GM12878 (cell line): Measurements from ENCODE around the gene YBX3. TPM values are rescaled to one million over a fixed set of nuclear protein-coding genes. Genes with fewer than 3 reads are reported as not detected.

ENCODE experiments used
- ATAC-seq: fragments of 200-7000 bp; cut with Tn5 transposase; 3 replicates; pipeline ENCODE4 v1.9.1; 2020; ENCODE audit warnings: mild to moderate bottlenecking, moderate library complexity
- BruUV-seq: library from RNA; stranded (reverse); fragments of 400-500 nt; replicated peaks from 2 replicates; lab custom pipeline; 2021; lab: Mats Ljungman, UMichigan
- CTCF ChIA-PET: fragments of 300-600 bp; sonication (Branson Sonifier 250); formaldehyde crosslinking; extraction: SDS; loops from one replicate; lab custom pipeline; 2021; ENCODE audit warnings: inconsistent platforms; lab: Yijun Ruan, JAX
- POLR2A ChIA-PET: fragments of 350-600 bp; formaldehyde crosslinking; extraction: SDS; loops from one replicate; lab custom pipeline; 2021; ENCODE audit warnings: inconsistent platforms; lab: Charles Lee
- RAD21 ChIA-PET: fragments of 300-600 bp; sonication (Branson Sonifier 250); formaldehyde crosslinking; loops from one replicate; lab custom pipeline; 2023; ENCODE audit warnings: antibody characterized with exemption; ENCODE audit not compliant: unreplicated experiment; lab: Charles Lee
- SMC1A ChIA-PET: fragments of 300-600 bp; sonication (Branson Sonifier 250); formaldehyde crosslinking; loops from one replicate; lab custom pipeline; 2023; ENCODE audit not compliant: unreplicated experiment, uncharacterized antibody; lab: Charles Lee
- DNase-seq: peaks from one replicate; pipeline ENCODE4 v3.0.0-alpha.2; 2011; ENCODE audit warnings: low read depth, low spot score
- FAIRE-seq: peaks from 3 replicates; lab custom pipeline; 2011; peaks lifted over from hg19 to GRCh38; lab: Jason Lieb, UNC
- H2AFZ ChIP-seq: 2 replicates; pipeline ENCODE4 v1.6.0; 2011; ENCODE audit warnings: low read depth, low read length, control low read depth; ENCODE audit not compliant: control insufficient read depth
- H3K27ac ChIP-seq: 2 replicates; pipeline ENCODE4 v1.5.1; 2011; ENCODE audit warnings: control low read depth; ENCODE audit not compliant: control insufficient read depth, insufficient read depth
- H3K27me3 ChIP-seq, 2 experiments: replicated peaks in 1 of 2; 2 replicates each; pipeline versions ENCODE4 v1.6.0 to v1.6.1; 2011; ENCODE audit warnings: low read length in 1 of 2; ENCODE audit not compliant: control insufficient read depth in 2 of 2, insufficient read depth in 2 of 2
- H3K36me3 ChIP-seq, 2 experiments: 2 replicates each; pipeline ENCODE4 v1.5.1; 2011; ENCODE audit warnings: low read length in 1 of 2; ENCODE audit not compliant: control insufficient read depth in 2 of 2, insufficient read depth in 2 of 2
- H3K4me1 ChIP-seq: 2 replicates; pipeline ENCODE4 v1.6.1; 2011; ENCODE audit warnings: mild to moderate bottlenecking, low read length, moderate library complexity, mixed read lengths; ENCODE audit not compliant: control insufficient read depth, insufficient read depth
- H3K4me2 ChIP-seq: 2 replicates; pipeline ENCODE4 v1.6.0; 2011; ENCODE audit warnings: control low read depth; ENCODE audit not compliant: control insufficient read depth, insufficient read depth
- H3K4me3 ChIP-seq: fragments of 200-600 bp; sonication (generic); 2 replicates; pipeline ENCODE4 v1.5.1; 2016
- H3K79me2 ChIP-seq: 2 replicates; pipeline ENCODE4 v1.6.0; 2011; ENCODE audit warnings: low read length; ENCODE audit not compliant: control insufficient read depth, insufficient read depth
- H3K9ac ChIP-seq: 2 replicates; pipeline ENCODE4 v1.8.0; 2011; ENCODE audit warnings: low read length, control low read depth, mixed read lengths; ENCODE audit not compliant: control insufficient read depth, insufficient read depth
- H3K9me3 ChIP-seq: replicated peaks from 3 replicates; pipeline ENCODE4 v1.5.1; 2011; ENCODE audit warnings: mild to moderate bottlenecking, low read length; ENCODE audit not compliant: control insufficient read depth, insufficient read depth
- H4K20me1 ChIP-seq: 2 replicates; pipeline ENCODE4 v1.6.0; 2011; ENCODE audit not compliant: control insufficient read depth, insufficient read depth
- FOS ChIP-seq: IDR thresholded peaks from 3 replicates; pipeline ENCODE4 v1.6.1; 2011; ENCODE audit warnings: borderline replicate concordance; ENCODE audit not compliant: insufficient read length; ENCODE audit errors: extremely low read depth
- HDAC6 ChIP-seq: fragments of 200-600 bp; sonication (generic); IDR thresholded peaks from one replicate; pipeline ENCODE4 v1.8.0; 2017; ENCODE audit warnings: antibody characterized with exemption; ENCODE audit not compliant: unreplicated experiment
- MYB ChIP-seq: fragments of 150-350 bp; IDR thresholded peaks from 2 replicates; pipeline ENCODE4 v1.6.1; 2014; ENCODE audit warnings: mild to moderate bottlenecking, low read depth, low read length, borderline replicate concordance
- RAD21 ChIP-seq: IDR thresholded peaks from 2 replicates; pipeline ENCODE4 v1.6.1; 2011; ENCODE audit warnings: mild to moderate bottlenecking, low read depth, low read length, moderate library complexity; ENCODE audit not compliant: insufficient read depth
- RAD51 ChIP-seq: fragments of 450-650 bp; IDR thresholded peaks from 2 replicates; pipeline ENCODE4 v1.6.1; 2016; ENCODE audit warnings: moderate library complexity, mild to moderate bottlenecking, inconsistent platforms
- YY1 ChIP-seq: IDR thresholded peaks from 2 replicates; pipeline ENCODE4 v1.6.1; 2011; ENCODE audit warnings: low read depth, mild to moderate bottlenecking, low read length
- WGBS: methylation state at CpG from one replicate; pipeline ENCODE4 v1.1.6; 2016; ENCODE audit warnings: low lambda C conversion rate; ENCODE audit not compliant: insufficient replicate concordance, insufficient coverage; ENCODE audit errors: missing lambda C conversion rate; 5-methylcytosine and 5-hydroxymethylcytosine counted together
- in situ Hi-C: fragments of 300-500 bp; cut with MboI; formaldehyde crosslinking; loops from 9 replicates; pipeline ENCODE4 v1.14.3; 2018; ENCODE audit warnings: mixed read lengths
- intact Hi-C: fragments of 100-400 bp; cut with micrococcal nuclease; formaldehyde crosslinking; loops from one replicate; pipeline ENCODE4 v1.14.2; 2022; ENCODE audit not compliant: unreplicated experiment
- polyA plus RNA-seq, 11 experiments: library from polyadenylated mRNA; depleted of rRNA in 4 of 11; unstranded in 6 of 11; stranded (reverse) in 5 of 11; fragments of >200 nt; fragmentation: Nextera tagmentation in 4 of 11; fragmentation: Illumina TruSeq in 1 of 11; extraction: Ambion mirVana in 4 of 11; extraction: Trizol in 1 of 11; gene quantifications; 1 replicate in 1 of 11; 2 replicates in 10 of 11; pipeline versions ENCODE4 v1.2.1 to v1.2.3, GENCODE V29; 2011 to 2016; ENCODE audit warnings: inconsistent platforms in 2 of 11, missing spikeins in 2 of 11, low read depth in 1 of 11
- total RNA-seq, 4 experiments: library from RNA; depleted of rRNA in 3 of 4; stranded (reverse); fragments of >200 nt in 3 of 4; fragmentation: Illumina TruSeq in 1 of 4; extraction: Trizol in 1 of 4; gene quantifications; 2 replicates each; pipeline versions ENCODE4 v1.2.1 to v1.2.3, GENCODE V29; 2013 to 2021
- TF ChIP-seq, protein P1 (sequence below): fragments of 450-650 bp; formaldehyde crosslinking; IDR thresholded peaks from 2 replicates; pipeline ENCODE4 v1.4.0; 2020; ENCODE audit warnings: mild to moderate bottlenecking, moderate library complexity

YBX3 gene
- total and polyA plus RNA-seq, 10 of the 15 experiments (the other 5 are each of a cell fraction or from before 2014, with no cell fraction given), result 25.9 to 221 (median 111) TPM

DNA sequence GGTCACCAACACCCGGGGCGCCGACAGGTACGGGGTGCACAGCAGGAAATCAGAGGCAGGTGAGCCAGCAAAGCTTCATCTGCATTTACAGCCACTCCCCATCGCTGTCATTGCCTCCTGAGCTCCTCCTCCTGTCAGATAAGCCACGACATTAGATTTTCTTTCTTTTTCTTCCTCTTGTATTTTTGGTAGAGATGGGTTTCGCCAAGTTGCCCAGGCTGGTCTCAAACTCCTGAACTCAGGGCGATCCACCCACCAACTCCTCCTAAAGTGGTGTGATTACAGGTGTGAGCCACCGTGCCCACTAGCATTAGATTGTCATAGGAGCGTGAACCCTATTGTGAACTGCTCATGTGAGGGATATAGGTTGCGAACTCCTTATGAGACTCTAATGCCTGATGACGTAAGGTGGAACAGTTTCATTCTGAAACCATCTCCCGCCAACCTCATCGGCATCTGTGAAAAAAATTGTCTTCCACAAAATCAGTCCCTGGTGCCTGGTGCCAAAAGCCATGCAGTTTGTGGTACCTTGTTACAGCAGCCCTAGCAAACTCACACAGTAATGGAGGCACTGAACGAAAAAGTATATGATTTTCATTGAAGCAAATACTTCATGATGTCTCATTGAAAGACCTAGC, 50.8 kb downstream of the YBX3 start:
- 43% methylated on average over 15 of the region's 15 CpGs for WGBS
- no peak overlapping the region for H2AFZ ChIP-seq
- ATAC-seq, result no peak
- no peaks in the 10 kb centered on the region for H3K36me3 ChIP-seq
- peaks cover 1 to 2% of the 10 kb centered on the region in 2 experiments; a peak in 2 of 4 replicates for H3K27me3 ChIP-seq
- BruUV-seq, result no TSS peak
- TF ChIP-seq YY1 (no peak), FOS (no peak), RAD21 (peak; percentile 6; the same call in 1 of the 2 replicates), HDAC6 (no peak), MYB (no peak), RAD51 (no peak)
- TF ChIP-seq, protein P1, sequence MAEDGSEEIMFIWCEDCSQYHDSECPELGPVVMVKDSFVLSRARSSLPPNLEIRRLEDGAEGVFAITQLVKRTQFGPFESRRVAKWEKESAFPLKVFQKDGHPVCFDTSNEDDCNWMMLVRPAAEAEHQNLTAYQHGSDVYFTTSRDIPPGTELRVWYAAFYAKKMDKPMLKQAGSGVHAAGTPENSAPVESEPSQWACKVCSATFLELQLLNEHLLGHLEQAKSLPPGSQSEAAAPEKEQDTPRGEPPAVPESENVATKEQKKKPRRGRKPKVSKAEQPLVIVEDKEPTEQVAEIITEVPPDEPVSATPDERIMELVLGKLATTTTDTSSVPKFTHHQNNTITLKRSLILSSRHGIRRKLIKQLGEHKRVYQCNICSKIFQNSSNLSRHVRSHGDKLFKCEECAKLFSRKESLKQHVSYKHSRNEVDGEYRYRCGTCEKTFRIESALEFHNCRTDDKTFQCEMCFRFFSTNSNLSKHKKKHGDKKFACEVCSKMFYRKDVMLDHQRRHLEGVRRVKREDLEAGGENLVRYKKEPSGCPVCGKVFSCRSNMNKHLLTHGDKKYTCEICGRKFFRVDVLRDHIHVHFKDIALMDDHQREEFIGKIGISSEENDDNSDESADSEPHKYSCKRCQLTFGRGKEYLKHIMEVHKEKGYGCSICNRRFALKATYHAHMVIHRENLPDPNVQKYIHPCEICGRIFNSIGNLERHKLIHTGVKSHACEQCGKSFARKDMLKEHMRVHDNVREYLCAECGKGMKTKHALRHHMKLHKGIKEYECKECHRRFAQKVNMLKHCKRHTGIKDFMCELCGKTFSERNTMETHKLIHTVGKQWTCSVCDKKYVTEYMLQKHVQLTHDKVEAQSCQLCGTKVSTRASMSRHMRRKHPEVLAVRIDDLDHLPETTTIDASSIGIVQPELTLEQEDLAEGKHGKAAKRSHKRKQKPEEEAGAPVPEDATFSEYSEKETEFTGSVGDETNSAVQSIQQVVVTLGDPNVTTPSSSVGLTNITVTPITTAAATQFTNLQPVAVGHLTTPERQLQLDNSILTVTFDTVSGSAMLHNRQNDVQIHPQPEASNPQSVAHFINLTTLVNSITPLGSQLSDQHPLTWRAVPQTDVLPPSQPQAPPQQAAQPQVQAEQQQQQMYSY (CRISPR knock-in tag), result no peak
- H3K79me2 ChIP-seq, result no peaks in the 10 kb centered on the region
- no peaks in the 10 kb centered on the region for H3K9me3 ChIP-seq
- FAIRE-seq, result no peak
- H3K9ac ChIP-seq, result no peak overlapping the region
- no peak overlapping the region for H3K4me2 ChIP-seq
- peaks cover 14% of the 10 kb centered on the region; the same call in 1 of the 2 replicates for H3K4me1 ChIP-seq
- POLR2A ChIA-PET, result no interaction called here
- H3K4me3 ChIP-seq, result no peak overlapping the region
- H3K27ac ChIP-seq, result no peak overlapping the region
- in situ Hi-C loops (no loop called here), intact Hi-C loops (loop anchor here (5.0 to 10.0 kb wide), 3 partner anchors 278 to 520 kb away; partner anchors contain the start of gene KLRK1)
- CTCF ChIA-PET, result interaction anchor here (1.0 to 1.6 kb wide), 2 partner anchors 414 to 437 kb away, joined by 3 to 8 read pairs; no protein-coding TSS in a partner anchor
- no peaks in the 10 kb centered on the region for H4K20me1 ChIP-seq
- SMC1A ChIA-PET, result interaction anchor here (0.9 kb wide), 1 partner anchor 306 kb away, joined by 3 read pairs; no protein-coding TSS in a partner anchor
- RAD21 ChIA-PET, result no interaction called here
- DNase-seq, result no peak
